ENCODE measurements around the gene RRBP1.

RRBP1 gene

GRCh38 chr20:17679941-17680835 lies 1.9 kb downstream of the RRBP1 start:
- no peak for DNase-seq

DNA sequence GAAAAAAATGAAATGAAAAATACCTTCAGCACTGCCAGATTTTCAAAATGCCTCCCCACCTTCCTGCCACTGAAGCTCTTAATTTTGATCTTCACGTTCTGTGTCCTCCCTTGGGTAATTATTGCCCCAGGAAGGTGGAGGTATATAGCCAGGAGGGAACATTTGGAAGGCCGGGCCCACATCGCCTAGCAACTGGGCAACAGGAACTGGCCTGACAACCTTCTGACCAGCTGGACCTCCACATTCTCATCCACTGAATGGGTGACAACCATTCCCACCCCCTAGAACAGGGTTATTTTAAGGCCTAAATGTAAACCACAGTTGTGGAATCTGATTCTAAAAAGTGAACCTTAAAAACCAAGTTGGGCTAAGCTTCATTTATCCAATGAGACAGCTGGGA lies 3.2 kb downstream of the RRBP1 start:
- no peak for DNase-seq

DNA sequence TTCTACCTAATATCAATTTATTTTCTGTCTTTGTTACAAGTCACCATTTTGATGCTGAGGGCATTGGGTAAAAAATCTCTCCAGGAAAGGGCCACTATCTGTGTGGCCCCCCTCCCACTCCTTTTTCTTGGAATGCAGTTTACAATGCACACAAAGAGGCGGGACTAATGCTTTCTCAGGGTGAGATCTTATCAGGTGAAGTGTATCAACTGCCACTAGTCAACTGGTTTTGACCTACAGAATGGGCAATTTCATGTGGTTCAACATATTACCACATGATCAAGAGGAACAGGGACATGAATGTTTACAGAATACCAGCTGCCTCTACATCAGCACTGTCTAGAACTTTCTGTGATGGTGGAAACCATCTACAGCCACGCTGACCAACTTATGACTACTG lies 3.7 kb downstream of the RRBP1 start:
- DNase-seq, result no peak

- no peak for DNase-seq
Observed at GRCh38 chr20:17676942-17677341, 5.1 kb downstream of the RRBP1 start.

- no peak for DNase-seq
Observed at GRCh38 chr20:17676378-17676759, 5.7 kb downstream of the RRBP1 start.

DNA sequence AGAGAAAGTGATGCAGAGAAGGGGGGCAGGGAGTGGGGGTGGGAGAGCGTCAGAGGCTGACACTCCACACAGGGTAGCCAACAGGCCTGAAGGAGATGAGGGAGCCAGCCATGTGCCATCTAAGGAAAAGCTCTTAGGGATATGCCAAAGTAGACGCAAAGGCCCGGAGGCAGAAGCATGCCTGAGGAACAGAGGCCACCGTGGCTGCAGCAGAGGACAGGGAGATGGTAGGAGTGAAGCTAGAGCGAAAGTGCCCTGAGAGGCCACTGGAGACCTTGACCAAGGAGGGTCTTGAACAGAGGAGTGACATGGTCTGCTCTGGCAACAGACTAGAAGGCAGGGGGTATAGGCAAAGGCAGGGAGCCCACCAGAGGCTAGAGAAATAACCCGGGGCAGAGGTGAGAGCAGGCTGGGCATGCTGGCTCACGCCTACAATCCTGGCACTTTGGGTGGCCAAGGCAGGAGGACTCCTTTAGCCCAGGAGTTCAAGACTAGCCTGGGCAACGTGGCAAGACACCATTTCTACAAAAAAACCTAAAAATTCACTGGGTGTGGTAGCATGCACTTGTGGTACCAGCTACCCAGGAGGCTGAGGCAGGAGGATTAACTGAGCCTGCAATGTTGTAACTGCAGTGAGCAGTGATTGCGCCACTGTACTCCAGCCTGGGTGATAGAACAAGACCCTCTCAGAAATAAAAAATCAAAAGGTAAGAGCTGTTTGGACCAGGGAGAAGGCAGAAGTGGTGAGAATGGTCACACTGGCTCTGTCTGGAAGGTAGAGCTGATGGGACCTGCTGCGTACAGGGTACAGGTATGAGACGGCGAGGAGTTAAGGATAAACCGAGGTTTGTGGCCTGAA lies 6.3 kb downstream of the RRBP1 start:
- DNase-seq, result no peak

DNA sequence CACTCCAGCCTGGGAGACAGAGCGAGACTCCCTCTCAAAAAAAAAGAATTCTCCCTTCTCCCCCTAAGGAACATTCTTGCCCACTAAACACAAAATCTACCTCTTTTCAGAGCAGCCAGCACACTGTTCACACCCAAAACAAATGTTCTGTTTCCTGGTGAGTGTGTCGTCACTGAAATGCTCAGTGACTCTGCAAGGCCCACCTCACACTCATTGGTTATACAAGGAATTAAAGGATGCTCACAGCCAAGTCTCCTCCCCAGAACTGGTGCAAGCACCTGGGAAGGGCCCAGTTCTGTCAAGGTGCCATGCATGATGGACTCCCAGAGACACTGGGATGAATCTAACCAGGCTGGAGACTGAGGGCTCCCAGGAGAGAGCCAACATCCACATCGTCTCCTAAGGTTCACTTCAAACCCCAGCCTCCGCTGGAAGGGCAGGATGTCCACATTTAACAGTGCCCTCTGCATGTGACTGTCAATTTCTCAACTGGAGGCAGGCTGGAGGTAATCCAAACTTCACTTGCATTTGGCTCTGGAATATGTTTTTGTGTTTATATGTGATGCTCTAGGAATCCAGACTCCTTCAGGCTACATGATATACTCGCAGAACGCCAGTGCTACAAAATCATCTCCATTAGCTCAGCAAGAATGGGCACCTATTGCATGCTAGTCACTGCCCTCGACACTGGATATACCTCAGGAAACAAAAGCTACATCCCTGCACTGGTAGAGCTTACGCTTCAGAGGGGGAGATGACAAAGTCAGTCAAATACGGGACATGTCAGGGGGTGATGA lies 7.1 kb downstream of the RRBP1 start:
- no peak for DNase-seq

DNA sequence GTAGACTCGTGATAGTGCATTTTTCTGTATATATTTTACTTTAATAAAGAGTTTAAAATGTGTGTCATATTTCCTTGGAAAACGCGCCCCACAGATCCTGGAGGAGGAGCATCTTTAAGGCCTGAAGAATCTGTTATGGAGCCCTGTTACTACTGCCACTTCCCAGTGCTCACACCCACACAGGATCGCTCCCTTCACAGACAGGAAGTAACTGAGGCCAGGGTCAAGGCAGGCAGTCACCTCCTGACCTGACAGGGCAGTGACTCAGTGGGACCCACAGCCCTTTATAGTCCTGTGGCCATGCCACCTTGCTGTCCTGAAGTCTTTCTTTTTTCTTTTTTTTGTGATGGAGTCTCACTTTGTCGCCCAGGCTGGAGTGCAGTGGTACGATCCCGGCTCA lies 9.0 kb downstream of the RRBP1 start:
- no peak for DNase-seq

- DNase-seq, result no peak
Observed at GRCh38 chr20:17671565-17671964, 10.5 kb downstream of the RRBP1 start.

DNA sequence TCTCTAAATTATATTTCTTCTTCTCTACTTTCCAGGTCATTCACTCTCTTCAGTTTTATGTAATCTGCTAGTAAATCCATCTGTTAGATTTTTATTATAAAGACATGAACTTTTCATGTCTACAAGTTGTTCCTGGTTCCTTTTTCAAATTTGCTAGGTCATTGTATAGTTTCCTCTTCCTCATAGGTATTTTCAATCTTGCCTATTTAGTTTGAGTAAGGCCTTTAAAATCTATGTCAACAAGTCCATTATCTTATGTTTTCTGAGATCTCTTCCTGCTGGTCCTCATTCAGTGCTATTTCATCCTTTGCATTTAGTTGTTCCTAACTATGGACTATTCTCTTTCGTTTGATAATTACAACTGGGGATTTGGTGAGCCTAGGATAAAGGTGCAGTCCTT lies 11.0 kb downstream of the RRBP1 start:
- no peak for DNase-seq

DNA sequence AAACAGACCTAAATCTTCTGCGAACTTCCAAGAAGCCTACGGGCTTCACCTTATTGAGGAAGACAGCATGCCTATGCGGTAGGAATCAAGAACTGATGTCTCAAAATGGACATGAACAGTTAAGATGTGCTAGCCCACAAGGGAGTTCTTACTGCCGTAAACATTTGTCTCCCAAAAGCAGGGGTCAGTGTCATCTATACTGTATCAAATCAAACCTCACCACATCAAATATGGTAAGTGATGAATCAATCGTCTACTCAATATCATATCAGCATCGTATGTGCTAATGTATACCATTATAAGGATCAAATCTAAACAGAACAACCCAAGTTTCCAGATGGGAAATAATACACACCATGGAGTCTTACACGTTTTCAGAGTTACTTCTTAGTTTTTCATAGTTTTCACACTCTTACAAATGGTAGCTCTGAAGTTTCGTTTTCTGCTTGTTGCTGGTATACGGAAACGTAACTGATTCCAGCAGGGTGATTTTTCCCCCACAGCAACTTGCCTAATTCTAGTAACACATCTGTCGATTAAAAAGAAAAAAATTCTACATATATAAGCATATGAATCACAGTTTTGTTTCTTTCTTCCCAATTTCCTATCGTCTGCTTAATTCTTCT lies 12.6 kb downstream of the RRBP1 start:
- no peak for DNase-seq

GRCh38 chr20:17668432-17668831 lies 13.6 kb downstream of the RRBP1 start:
- DNase-seq, result no peak

- no peak for DNase-seq
Observed at GRCh38 chr20:17667445-17667844, 14.6 kb downstream of the RRBP1 start.

DNA sequence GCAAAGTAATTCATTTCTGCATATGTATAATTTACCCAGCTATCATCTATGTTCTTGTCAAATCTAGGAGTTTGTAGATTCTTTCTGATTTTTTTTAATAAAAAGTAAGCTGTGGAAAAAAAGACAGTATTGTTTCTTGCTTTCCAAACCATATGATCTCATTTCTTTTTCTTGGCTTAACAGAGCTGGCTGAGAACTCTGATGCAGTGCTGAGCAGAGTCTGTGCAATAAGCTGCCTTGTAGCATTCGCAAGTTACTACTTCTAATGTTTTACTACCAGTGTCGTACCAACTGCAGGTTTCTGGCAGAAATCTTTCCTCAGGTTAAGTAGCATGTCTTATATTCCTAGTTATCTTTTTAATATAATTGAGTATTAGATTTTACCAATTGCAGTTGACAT lies 15.6 kb downstream of the RRBP1 start:
- DNase-seq, result no peak

DNA sequence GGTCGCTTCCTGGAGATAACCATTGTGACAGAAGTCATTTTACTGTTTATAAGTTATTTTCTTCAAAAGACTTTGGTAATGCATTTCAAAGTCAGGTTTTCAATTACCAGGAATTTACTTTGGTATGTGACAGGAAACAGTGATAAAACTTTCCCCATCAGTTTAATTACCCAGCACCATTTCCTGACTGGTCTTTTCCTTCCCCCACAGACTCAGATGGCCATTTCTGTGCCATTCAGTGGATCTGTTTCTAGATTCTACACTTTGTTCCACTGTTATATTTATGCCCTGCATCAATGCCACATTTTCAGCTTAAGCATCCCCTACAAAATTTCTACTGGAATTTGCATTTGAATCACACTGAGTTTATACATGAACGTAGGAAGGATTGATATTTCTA lies 16.3 kb downstream of the RRBP1 start:
- no peak for DNase-seq

DNA sequence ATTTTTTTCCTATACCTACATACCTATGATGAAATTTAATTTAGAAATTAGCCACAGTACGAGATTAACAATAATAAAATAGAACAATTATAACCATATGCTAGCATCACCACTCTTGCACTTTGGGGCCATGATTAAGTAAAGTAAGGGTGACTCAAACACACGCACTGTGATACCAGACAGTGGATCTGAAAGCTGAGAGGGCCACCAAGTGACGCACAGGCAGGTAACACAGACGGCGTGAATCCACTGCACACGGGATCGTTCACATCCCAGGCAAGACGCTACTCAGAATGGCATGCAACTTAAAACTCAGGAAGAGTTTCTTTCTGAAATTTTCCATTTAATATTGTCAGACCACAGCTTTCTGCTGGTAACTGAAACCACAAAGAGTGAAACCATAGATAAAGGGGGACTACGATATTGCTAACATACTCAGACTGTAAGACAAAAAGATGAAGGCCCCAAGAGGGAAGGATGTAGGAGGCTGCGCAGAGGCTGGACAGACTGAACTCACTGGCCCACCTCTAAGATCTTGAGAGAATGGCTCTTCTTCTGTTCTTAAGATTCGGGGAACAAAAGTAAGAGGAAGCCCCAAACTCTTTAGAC lies 17.9 kb downstream of the RRBP1 start:
- no peak for DNase-seq

GRCh38 chr20:17663486-17663885 lies 18.6 kb downstream of the RRBP1 start:
- no peak for DNase-seq

- DNase-seq, result no peak
Observed at GRCh38 chr20:17663040-17663399, 19.0 kb downstream of the RRBP1 start.

DNA sequence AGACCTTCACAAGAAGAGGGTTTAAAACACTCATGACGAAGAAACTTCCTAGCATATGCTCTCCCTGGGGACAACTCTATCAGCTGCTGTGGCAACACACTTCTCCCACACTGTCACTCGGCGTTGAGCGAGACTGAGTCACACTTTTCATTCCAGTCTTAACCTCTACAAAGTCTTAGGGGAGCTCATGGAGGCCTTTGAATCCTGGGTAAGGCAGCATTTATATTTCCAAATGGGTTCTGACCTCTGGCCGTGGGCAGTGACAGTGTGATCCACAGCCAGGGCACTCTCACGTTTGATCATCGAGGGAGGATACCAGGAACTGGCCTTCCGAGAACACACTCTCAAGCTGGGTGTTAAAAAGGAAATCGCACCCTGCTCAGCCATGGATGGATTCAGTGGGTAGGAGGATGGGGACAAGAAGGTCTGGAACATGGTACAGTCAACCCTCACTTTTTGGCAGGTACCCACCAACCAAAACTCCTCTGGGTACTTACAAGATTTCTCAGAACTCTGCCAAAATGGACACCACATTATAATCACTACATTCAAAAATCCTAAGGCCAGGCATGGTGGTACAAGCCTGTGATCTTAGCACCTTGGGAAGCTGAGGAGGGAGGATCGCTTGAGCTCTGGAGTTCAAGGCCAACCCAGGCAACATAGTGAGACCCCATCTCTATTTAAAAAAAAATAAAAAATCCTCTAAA lies 19.6 kb downstream of the RRBP1 start:
- no peak for DNase-seq

DNA sequence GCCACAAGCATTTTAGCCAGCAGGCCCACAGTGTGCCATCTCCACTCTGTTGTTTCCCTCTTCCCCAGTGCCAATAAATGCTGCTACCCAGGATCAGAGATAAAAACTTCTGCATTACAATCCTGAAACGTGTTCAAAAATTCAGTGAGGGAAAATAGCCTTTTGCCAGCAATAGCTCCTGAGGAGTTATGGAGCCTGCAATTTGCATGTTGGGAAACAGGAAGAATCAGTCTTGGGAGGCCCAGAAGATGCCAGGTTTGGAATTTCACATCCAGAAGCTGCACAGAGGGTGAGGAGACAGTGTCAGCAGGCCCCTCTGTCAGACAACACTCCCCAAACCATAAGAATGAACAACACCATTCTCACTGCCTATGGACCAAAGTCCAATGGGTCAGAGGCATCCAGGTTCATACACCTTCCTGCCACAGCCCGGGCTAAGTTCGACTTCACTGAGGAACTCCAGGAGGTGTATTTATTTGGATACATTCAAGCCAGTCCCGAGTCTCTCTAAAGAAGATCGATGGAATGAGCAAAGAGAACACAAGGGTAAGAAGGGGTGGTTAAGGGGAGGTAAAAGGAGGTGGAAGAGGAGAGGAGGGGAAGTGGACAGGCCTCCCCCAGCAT lies 20.8 kb downstream of the RRBP1 start:
- DNase-seq, result no peak

- no peak for DNase-seq
Observed at GRCh38 chr20:17660667-17661066, 21.4 kb downstream of the RRBP1 start.
